ENCODE measurements around the gene SUN2.

Gene SUN2

DNA sequence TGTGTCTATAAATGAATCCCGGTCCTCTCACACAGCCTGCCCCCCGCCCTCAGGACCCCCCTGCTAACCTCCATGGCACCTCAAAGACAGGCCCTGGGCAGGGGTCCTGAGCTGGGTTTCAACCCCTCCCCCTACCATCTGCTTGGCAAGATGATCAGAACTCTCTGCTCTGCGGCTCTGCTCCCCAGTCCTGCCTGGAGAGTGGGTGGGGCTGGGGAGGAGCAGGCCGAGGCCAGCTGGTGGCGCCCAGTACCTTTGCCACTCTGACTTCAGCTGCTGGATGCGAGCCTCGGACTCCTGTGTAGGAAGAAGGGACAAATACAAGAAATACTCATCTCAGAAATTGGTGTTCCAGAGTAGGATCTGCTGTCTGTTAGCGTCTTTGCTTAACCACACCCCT, 15.0 kb downstream of the SUN2 start:
- H3K9me3 ChIP-seq = no peaks in the 10 kb centered on the region
- peak overlapping the region; percentile 39 for H3K27ac ChIP-seq
- H3K27me3 ChIP-seq = no peaks in the 10 kb centered on the region
- H3K36me3 ChIP-seq = peaks cover 100% of the 10 kb centered on the region
- no peaks in the 10 kb centered on the region for H3K4me1 ChIP-seq (ENCODE audit: control insufficient read depth in 1 of 2, insufficient read depth in 1 of 2, low read depth in 1 of 2, low read length in 1 of 2)
- no peak for TF ChIP-seq CTCF (IDR thresholded peaks at IDR 0.05)
- H3K4me3 ChIP-seq (ENCODE audit: low read depth in 1 of 2, low read length in 1 of 2) = no peak overlapping the region

GRCh38 chr22:38740116-38740723, 15.6 kb downstream of the SUN2 start:
- H3K36me3 ChIP-seq = peaks cover 100% of the 10 kb centered on the region
- no peaks in the 10 kb centered on the region for H3K27me3 ChIP-seq
- no peak for TF ChIP-seq CTCF (IDR thresholded peaks at IDR 0.05)
- H3K27ac ChIP-seq = peak overlapping the region; percentile 39
- no peaks in the 10 kb centered on the region for H3K9me3 ChIP-seq
- no peaks in the 10 kb centered on the region for H3K4me1 ChIP-seq (ENCODE audit: control insufficient read depth in 1 of 2, insufficient read depth in 1 of 2, low read depth in 1 of 2, low read length in 1 of 2)
- no peak overlapping the region for H3K4me3 ChIP-seq (ENCODE audit: low read depth in 1 of 2, low read length in 1 of 2)

DNA sequence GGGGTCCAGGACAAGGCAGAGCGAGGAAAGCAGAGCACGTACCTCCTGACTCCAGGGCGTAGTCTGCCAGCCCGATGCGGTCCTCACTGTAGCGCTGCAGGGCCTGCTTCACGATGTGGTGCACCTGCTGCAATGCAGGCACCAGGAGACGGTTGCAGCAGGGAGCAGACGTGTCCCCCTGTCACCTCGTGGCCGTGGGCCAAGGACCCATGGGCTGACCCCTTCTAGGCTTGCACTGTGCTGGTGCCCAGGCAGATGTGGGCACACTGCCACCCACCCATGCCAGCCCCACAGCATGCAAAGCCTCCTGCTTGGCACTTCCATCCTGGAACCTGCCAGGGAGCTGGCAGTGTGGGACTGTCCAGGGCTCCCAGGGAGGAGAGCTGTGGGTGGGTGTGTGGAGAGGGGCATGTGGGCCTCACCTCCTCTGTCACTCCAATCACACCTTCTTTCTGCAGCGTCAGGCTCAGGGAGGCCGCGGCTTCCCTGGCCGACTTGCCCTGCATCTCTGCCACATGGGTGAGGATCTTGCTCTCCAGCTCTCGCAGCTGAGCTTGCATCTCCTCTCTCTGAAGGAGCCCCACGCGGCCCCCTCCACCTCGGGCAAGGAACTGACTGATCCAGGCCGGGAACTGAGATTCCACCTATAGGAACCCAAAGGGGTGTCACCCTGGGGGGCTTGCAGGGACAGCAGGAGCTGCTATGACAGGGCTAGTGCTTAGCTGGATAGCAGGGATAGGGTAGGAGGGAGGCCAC, 16.3 kb downstream of the SUN2 start:
- H3K4me1 ChIP-seq (ENCODE audit: control insufficient read depth in 1 of 2, insufficient read depth in 1 of 2, low read depth in 1 of 2, low read length in 1 of 2) = no peaks in the 10 kb centered on the region

DNA sequence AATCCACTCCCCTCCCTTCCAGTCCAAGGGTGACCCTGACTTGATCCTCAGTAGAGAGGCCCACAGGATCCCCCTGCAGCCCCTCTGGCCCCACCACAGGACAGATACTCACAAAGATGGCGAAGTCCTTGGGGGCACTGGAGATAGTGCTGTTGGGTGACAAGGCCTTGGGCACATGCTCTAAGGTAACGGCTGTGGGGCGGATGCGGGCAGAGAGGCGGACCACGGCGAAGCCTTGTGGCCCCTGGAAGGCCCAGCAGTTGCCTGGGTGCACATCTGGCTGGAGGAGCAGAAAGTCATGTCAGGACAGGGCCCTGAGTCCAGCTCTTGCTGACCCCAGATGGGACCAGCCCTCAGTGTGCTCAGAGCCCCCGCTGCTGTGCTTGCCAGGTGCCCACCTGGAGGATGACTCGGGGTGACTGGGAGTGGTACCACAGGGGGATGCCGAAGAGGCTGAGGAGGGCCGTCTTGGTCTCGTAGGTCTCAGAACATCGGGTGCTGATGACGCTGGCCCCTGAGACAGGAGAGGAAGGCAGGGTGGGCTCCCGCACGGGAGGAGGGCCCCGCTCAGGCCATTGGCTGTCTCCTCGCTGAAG, 17.2 kb downstream of the SUN2 start:
- H3K36me3 ChIP-seq = peaks cover 100% of the 10 kb centered on the region
- H3K4me3 ChIP-seq (ENCODE audit: low read depth in 1 of 2, low read length in 1 of 2) = no peak overlapping the region
- no peak for TF ChIP-seq CTCF (IDR thresholded peaks at IDR 0.05)
- H3K27me3 ChIP-seq = no peaks in the 10 kb centered on the region
- no peaks in the 10 kb centered on the region for H3K9me3 ChIP-seq
- peak overlapping the region; percentile 79 for H3K27ac ChIP-seq
- H3K4me1 ChIP-seq (ENCODE audit: control insufficient read depth in 1 of 2, insufficient read depth in 1 of 2, low read depth in 1 of 2, low read length in 1 of 2) = peaks cover 4 to 6% of the 10 kb centered on the region in 2 experiments

More for the DNA sequence above, 16.3 kb downstream of the SUN2 start:
- Histone ChIP-seq H3K4me3 (ENCODE audit: low read depth in 1 of 2, low read length in 1 of 2) (no peak overlapping the region), H3K36me3 (peaks cover 100% of the 10 kb centered on the region), H3K27me3 (no peaks in the 10 kb centered on the region), H3K9me3 (no peaks in the 10 kb centered on the region), H3K27ac (peak overlapping the region; percentile 79)
- no peak for TF ChIP-seq CTCF (IDR thresholded peaks at IDR 0.05)

GRCh38 chr22:38737302-38738060, 18.3 kb downstream of the SUN2 start:
- Histone ChIP-seq H3K4me1 (ENCODE audit: control insufficient read depth in 1 of 2, insufficient read depth in 1 of 2, low read depth in 1 of 2, low read length in 1 of 2) (peaks cover 11 to 12% of the 10 kb centered on the region in 2 experiments), H3K9me3 (no peaks in the 10 kb centered on the region), H3K4me3 (ENCODE audit: low read depth in 1 of 2, low read length in 1 of 2) (no peak overlapping the region), H3K36me3 (peaks cover 100% of the 10 kb centered on the region), H3K27ac (peak overlapping the region; percentile 79), H3K27me3 (no peaks in the 10 kb centered on the region)
- no peak for TF ChIP-seq CTCF (IDR thresholded peaks at IDR 0.05)
